ENCODE results near the gene ERVFRD-1. TPM values are rescaled to one million over a fixed set of nuclear protein-coding genes. Genes with fewer than 3 reads are reported as not detected.

Gene ERVFRD-1
- total and polyA plus RNA-seq, 2 of the 13 experiments (the other 11 are each of a cell fraction or from before 2014, with no cell fraction given) = not detected

DNA sequence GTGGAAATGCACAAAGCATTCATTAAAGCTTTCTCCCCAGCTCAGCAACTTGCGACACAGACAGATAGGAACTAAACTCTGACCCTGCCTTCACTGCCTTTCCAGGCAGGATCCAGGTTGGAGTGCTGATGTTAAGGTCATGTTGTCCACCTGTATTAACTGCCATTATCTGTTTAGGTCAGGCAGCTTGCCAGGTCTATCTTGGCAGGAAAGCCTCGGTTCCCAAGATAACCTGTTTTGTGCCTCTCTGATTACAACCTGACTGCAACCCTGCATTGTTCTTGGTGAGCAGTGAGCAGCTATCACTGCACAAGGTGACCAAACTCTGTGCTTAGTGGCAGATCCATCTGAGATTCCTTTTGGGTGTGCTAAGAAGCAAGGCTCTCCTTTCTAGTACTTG, 44.2 kb downstream of the ERVFRD-1 start (continued):
- TF ChIP-seq, protein P1, sequence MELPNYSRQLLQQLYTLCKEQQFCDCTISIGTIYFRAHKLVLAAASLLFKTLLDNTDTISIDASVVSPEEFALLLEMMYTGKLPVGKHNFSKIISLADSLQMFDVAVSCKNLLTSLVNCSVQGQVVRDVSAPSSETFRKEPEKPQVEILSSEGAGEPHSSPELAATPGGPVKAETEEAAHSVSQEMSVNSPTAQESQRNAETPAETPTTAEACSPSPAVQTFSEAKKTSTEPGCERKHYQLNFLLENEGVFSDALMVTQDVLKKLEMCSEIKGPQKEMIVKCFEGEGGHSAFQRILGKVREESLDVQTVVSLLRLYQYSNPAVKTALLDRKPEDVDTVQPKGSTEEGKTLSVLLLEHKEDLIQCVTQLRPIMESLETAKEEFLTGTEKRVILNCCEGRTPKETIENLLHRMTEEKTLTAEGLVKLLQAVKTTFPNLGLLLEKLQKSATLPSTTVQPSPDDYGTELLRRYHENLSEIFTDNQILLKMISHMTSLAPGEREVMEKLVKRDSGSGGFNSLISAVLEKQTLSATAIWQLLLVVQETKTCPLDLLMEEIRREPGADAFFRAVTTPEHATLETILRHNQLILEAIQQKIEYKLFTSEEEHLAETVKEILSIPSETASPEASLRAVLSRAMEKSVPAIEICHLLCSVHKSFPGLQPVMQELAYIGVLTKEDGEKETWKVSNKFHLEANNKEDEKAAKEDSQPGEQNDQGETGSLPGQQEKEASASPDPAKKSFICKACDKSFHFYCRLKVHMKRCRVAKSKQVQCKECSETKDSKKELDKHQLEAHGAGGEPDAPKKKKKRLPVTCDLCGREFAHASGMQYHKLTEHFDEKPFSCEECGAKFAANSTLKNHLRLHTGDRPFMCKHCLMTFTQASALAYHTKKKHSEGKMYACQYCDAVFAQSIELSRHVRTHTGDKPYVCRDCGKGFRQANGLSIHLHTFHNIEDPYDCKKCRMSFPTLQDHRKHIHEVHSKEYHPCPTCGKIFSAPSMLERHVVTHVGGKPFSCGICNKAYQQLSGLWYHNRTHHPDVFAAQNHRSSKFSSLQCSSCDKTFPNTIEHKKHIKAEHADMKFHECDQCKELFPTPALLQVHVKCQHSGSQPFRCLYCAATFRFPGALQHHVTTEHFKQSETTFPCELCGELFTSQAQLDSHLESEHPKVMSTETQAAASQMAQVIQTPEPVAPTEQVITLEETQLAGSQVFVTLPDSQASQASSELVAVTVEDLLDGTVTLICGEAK (IDR thresholded peaks at IDR 0.05) = no peak
- TF ChIP-seq, protein P1 (CRISPR knock-in tag; IDR thresholded peaks at IDR 0.05) = peak; percentile 24; the same call in 1 of the 2 replicates
- TF ChIP-seq AHR (CRISPR knock-in tag; IDR thresholded peaks at IDR 0.05) (no peak), MTF1 (CRISPR knock-in tag; IDR thresholded peaks at IDR 0.05) (no peak), ZNF883 (CRISPR knock-in tag; IDR thresholded peaks at IDR 0.05; ENCODE audit: not compliant biosample characterization) (peak; percentile 63), FOXA3 (CRISPR knock-in tag; IDR thresholded peaks at IDR 0.05) (0 out of 2 replicates have a peak, but pooled peaks have one; percentile 13), GATAD2A (CRISPR knock-in tag; IDR thresholded peaks at IDR 0.05) (peak; percentile 13; the same call in 1 of the 2 replicates), WIZ (CRISPR knock-in tag; IDR thresholded peaks at IDR 0.05) (0 out of 2 replicates have a peak, but pooled peaks have one; percentile 8), SMAD3 (CRISPR knock-in tag; IDR thresholded peaks at IDR 0.05) (no peak)
- TF ChIP-seq, protein P2, sequence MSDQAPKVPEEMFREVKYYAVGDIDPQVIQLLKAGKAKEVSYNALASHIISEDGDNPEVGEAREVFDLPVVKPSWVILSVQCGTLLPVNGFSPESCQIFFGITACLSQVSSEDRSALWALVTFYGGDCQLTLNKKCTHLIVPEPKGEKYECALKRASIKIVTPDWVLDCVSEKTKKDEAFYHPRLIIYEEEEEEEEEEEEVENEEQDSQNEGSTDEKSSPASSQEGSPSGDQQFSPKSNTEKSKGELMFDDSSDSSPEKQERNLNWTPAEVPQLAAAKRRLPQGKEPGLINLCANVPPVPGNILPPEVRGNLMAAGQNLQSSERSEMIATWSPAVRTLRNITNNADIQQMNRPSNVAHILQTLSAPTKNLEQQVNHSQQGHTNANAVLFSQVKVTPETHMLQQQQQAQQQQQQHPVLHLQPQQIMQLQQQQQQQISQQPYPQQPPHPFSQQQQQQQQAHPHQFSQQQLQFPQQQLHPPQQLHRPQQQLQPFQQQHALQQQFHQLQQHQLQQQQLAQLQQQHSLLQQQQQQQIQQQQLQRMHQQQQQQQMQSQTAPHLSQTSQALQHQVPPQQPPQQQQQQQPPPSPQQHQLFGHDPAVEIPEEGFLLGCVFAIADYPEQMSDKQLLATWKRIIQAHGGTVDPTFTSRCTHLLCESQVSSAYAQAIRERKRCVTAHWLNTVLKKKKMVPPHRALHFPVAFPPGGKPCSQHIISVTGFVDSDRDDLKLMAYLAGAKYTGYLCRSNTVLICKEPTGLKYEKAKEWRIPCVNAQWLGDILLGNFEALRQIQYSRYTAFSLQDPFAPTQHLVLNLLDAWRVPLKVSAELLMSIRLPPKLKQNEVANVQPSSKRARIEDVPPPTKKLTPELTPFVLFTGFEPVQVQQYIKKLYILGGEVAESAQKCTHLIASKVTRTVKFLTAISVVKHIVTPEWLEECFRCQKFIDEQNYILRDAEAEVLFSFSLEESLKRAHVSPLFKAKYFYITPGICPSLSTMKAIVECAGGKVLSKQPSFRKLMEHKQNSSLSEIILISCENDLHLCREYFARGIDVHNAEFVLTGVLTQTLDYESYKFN (CRISPR knock-in tag; conservative IDR thresholded peaks at IDR 0.05) = no peak
- TF ChIP-seq, protein P3, sequence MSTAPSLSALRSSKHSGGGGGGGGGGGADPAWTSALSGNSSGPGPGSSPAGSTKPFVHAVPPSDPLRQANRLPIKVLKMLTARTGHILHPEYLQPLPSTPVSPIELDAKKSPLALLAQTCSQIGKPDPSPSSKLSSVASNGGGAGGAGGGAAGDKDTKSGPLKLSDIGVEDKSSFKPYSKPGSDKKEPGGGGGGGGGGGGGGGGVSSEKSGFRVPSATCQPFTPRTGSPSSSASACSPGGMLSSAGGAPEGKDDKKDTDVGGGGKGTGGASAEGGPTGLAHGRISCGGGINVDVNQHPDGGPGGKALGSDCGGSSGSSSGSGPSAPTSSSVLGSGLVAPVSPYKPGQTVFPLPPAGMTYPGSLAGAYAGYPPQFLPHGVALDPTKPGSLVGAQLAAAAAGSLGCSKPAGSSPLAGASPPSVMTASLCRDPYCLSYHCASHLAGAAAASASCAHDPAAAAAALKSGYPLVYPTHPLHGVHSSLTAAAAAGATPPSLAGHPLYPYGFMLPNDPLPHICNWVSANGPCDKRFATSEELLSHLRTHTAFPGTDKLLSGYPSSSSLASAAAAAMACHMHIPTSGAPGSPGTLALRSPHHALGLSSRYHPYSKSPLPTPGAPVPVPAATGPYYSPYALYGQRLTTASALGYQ (CRISPR knock-in tag; IDR thresholded peaks at IDR 0.05) = no peak
- TF ChIP-seq, protein P4, sequence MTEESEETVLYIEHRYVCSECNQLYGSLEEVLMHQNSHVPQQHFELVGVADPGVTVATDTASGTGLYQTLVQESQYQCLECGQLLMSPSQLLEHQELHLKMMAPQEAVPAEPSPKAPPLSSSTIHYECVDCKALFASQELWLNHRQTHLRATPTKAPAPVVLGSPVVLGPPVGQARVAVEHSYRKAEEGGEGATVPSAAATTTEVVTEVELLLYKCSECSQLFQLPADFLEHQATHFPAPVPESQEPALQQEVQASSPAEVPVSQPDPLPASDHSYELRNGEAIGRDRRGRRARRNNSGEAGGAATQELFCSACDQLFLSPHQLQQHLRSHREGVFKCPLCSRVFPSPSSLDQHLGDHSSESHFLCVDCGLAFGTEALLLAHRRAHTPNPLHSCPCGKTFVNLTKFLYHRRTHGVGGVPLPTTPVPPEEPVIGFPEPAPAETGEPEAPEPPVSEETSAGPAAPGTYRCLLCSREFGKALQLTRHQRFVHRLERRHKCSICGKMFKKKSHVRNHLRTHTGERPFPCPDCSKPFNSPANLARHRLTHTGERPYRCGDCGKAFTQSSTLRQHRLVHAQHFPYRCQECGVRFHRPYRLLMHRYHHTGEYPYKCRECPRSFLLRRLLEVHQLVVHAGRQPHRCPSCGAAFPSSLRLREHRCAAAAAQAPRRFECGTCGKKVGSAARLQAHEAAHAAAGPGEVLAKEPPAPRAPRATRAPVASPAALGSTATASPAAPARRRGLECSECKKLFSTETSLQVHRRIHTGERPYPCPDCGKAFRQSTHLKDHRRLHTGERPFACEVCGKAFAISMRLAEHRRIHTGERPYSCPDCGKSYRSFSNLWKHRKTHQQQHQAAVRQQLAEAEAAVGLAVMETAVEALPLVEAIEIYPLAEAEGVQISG (CRISPR knock-in tag; IDR thresholded peaks at IDR 0.05) = peak; percentile 39; the same call in 1 of the 2 replicates

All from HepG2 (cell line).